ENCODE measurements around the gene NUDT14.

NUDT14 gene

DNA sequence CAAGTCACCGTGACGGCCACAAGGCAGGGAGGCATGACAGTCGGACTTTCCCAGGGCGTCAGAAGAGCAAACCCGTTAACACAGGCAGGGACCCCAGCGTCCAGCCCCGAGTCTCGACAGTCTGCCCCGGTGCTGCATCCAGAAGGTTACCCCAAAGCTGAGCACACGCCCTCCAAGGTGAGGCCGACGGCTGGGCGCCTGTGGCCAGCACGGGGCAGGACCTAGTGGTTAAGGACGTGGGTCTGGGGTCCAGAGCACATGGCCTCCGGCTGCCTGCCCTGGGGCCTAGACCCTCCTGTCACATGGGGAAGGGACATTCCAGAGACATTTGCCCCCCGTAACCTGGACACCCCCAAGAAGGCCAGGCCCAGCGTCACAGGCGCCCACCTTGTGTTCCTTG is 37.5 kb upstream of the NUDT14 start:
- no peaks in the 10 kb centered on the region for H3F3A ChIP-seq (ENCODE audit: low read depth)
- no peak overlapping the region for H3K4me3 ChIP-seq (ENCODE audit: low read length, poor library complexity, severe bottlenecking)
- no peak overlapping the region for H3K4me2 ChIP-seq (ENCODE audit: low read depth, low read length, poor library complexity, severe bottlenecking)
- H3K27me3 ChIP-seq (ENCODE audit: insufficient read depth, low read length, poor library complexity, severe bottlenecking) = no peaks in the 10 kb centered on the region
- no peak for TF ChIP-seq EZH2phosphoT487 (IDR thresholded peaks at IDR 0.05; ENCODE audit: borderline replicate concordance)
- TF ChIP-seq, protein P1, sequence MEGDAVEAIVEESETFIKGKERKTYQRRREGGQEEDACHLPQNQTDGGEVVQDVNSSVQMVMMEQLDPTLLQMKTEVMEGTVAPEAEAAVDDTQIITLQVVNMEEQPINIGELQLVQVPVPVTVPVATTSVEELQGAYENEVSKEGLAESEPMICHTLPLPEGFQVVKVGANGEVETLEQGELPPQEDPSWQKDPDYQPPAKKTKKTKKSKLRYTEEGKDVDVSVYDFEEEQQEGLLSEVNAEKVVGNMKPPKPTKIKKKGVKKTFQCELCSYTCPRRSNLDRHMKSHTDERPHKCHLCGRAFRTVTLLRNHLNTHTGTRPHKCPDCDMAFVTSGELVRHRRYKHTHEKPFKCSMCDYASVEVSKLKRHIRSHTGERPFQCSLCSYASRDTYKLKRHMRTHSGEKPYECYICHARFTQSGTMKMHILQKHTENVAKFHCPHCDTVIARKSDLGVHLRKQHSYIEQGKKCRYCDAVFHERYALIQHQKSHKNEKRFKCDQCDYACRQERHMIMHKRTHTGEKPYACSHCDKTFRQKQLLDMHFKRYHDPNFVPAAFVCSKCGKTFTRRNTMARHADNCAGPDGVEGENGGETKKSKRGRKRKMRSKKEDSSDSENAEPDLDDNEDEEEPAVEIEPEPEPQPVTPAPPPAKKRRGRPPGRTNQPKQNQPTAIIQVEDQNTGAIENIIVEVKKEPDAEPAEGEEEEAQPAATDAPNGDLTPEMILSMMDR (conservative IDR thresholded peaks at IDR 0.05; ENCODE audit: low read length) = no peak
- H3K9me2 ChIP-seq (replicated peaks; ENCODE audit: low read depth, low read length) = no peaks in the 10 kb centered on the region
- peaks cover 76% of the 10 kb centered on the region; the same call in 1 of the 2 replicates for H3K36me3 ChIP-seq (ENCODE audit: insufficient read depth, low read length)
- no peaks in the 10 kb centered on the region for H3K79me2 ChIP-seq (ENCODE audit: insufficient read depth, low read length)
- no peaks in the 10 kb centered on the region for H3K9me3 ChIP-seq (ENCODE audit: insufficient read depth, low read depth, low read length)
- no peak overlapping the region for H2AFZ ChIP-seq (ENCODE audit: low read length)
- no peak overlapping the region for H3K9ac ChIP-seq (ENCODE audit: low read depth, low read length, poor library complexity, severe bottlenecking)
- no peaks in the 10 kb centered on the region for H4K20me1 ChIP-seq (ENCODE audit: insufficient read depth, low read length, poor library complexity, severe bottlenecking)
- no peaks in the 10 kb centered on the region for H3K4me1 ChIP-seq (ENCODE audit: insufficient read depth, low read length, poor library complexity, severe bottlenecking)

DNA sequence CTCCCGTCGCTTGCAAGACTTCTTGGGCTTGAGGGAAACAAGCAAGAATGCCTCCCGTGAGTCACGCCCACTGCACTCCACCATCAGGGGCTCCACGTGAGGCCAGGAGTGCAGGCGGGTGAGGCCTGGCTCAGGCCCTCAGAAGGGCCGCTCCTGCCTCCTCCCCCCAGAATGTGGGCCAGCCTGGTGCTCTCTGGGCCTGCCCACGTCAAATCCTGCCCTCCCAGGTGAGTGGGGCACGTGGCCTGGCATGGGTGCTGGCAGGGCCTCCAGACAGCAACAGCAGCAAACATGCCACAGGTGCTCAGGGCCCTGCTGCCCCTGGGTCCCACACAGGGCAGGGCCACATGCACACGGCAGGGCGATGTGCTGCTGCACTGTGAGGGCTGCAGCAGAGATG is 36.7 kb upstream of the NUDT14 start:
- Histone ChIP-seq H3K79me2 (ENCODE audit: insufficient read depth, low read length) (no peaks in the 10 kb centered on the region), H3K4me2 (ENCODE audit: low read depth, low read length, poor library complexity, severe bottlenecking) (no peak overlapping the region), H3K27me3 (ENCODE audit: insufficient read depth, low read length, poor library complexity, severe bottlenecking) (no peaks in the 10 kb centered on the region), H3K9me3 (ENCODE audit: insufficient read depth, low read depth, low read length) (no peaks in the 10 kb centered on the region), H4K20me1 (ENCODE audit: insufficient read depth, low read length, poor library complexity, severe bottlenecking) (no peaks in the 10 kb centered on the region), H3K9ac (ENCODE audit: low read depth, low read length, poor library complexity, severe bottlenecking) (no peak overlapping the region), H3F3A (ENCODE audit: low read depth) (no peaks in the 10 kb centered on the region), H3K9me2 (replicated peaks; ENCODE audit: low read depth, low read length) (no peaks in the 10 kb centered on the region), H3K36me3 (ENCODE audit: insufficient read depth, low read length) (peaks cover 72% of the 10 kb centered on the region; the same call in 1 of the 2 replicates), H3K4me3 (ENCODE audit: low read length, poor library complexity, severe bottlenecking) (no peak overlapping the region), H2AFZ (ENCODE audit: low read length) (no peak overlapping the region), H3K4me1 (ENCODE audit: insufficient read depth, low read length, poor library complexity, severe bottlenecking) (no peaks in the 10 kb centered on the region)
- TF ChIP-seq EZH2phosphoT487 (IDR thresholded peaks at IDR 0.05; ENCODE audit: borderline replicate concordance) = no peak
- TF ChIP-seq, protein P1 (conservative IDR thresholded peaks at IDR 0.05; ENCODE audit: low read length) = no peak

DNA sequence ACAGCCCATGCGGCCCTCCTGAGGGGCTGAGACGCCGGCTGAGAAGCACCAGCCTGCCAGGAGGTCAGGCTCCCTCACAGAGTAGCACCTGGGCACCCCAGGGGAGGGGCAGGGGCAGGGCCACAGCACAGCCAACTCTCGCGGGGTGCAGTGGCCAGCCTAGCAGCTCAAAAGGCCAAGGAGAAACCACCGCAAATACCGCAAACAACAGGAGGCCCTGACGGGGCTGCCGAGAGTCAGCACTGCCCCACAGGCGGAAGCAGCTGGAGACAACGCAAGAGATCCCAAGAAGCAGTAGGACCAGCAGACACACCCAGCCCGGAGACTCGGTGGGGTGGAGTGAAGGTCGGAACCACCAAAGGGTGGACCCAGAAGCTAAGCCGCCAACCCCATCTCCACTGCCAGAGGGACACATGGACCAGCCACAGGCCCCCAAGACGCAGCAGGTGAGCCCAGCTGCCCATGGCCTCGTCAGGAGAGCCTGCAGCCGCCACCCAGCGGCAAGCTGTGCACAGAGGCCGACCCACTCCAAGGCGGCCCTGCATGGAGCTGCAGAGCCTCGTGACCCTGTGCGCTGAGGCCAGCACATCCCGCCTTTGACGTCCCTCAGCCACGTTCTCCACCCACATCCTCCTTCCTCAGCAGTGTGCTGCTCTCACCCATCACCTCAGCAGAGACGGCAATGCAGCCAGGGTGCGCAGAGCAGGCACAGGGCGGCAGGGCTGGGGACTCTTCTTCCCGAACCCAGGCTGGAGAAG is 35.6 kb upstream of the NUDT14 start:
- TF ChIP-seq EZH2phosphoT487 (IDR thresholded peaks at IDR 0.05; ENCODE audit: borderline replicate concordance) = no peak
- TF ChIP-seq, protein P1 (conservative IDR thresholded peaks at IDR 0.05; ENCODE audit: low read length) = no peak
- no peaks in the 10 kb centered on the region for H4K20me1 ChIP-seq (ENCODE audit: insufficient read depth, low read length, poor library complexity, severe bottlenecking)
- H3K4me3 ChIP-seq (ENCODE audit: low read length, poor library complexity, severe bottlenecking) = no peak overlapping the region
- no peak overlapping the region for H3K4me2 ChIP-seq (ENCODE audit: low read depth, low read length, poor library complexity, severe bottlenecking)
- H3K79me2 ChIP-seq (ENCODE audit: insufficient read depth, low read length) = no peaks in the 10 kb centered on the region
- no peaks in the 10 kb centered on the region for H3K9me2 ChIP-seq (replicated peaks; ENCODE audit: low read depth, low read length)
- no peaks in the 10 kb centered on the region for H3K9me3 ChIP-seq (ENCODE audit: insufficient read depth, low read depth, low read length)
- H3K9ac ChIP-seq (ENCODE audit: low read depth, low read length, poor library complexity, severe bottlenecking) = no peak overlapping the region
- peaks cover 72% of the 10 kb centered on the region; the same call in 1 of the 2 replicates for H3K36me3 ChIP-seq (ENCODE audit: insufficient read depth, low read length)
- H3K4me1 ChIP-seq (ENCODE audit: insufficient read depth, low read length, poor library complexity, severe bottlenecking) = no peaks in the 10 kb centered on the region
- no peaks in the 10 kb centered on the region for H3K27me3 ChIP-seq (ENCODE audit: insufficient read depth, low read length, poor library complexity, severe bottlenecking)
- H2AFZ ChIP-seq (ENCODE audit: low read length) = no peak overlapping the region
- no peaks in the 10 kb centered on the region for H3F3A ChIP-seq (ENCODE audit: low read depth)
